ENCODE results near the gene MYO18A.

The MYO18A gene

DNA sequence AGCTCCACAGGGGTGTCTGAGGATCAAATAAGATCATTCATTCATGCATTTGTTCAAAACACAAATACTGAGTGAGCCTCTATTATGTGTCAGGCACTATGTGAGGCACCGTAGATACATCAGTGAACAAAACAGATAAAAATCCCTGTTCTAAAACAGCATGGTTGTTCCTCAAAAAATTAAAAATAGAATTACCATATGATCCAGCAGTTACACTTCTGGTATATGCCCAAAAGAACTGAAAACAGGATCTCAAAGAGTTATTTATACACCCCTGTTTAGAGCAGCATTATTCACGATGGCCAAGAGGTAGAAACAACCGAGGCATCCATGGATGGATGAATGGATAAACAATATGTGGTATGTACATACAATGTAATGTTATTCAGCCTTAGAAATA is 121.8 kb downstream of the MYO18A start:
- TF ChIP-seq POLR2AphosphoS5 (IDR thresholded peaks at IDR 0.05; ENCODE audit: low read depth), result no peak
- no peak for TF ChIP-seq GABPA (IDR thresholded peaks at IDR 0.05; ENCODE audit: low read depth)
- TF ChIP-seq, protein P1, sequence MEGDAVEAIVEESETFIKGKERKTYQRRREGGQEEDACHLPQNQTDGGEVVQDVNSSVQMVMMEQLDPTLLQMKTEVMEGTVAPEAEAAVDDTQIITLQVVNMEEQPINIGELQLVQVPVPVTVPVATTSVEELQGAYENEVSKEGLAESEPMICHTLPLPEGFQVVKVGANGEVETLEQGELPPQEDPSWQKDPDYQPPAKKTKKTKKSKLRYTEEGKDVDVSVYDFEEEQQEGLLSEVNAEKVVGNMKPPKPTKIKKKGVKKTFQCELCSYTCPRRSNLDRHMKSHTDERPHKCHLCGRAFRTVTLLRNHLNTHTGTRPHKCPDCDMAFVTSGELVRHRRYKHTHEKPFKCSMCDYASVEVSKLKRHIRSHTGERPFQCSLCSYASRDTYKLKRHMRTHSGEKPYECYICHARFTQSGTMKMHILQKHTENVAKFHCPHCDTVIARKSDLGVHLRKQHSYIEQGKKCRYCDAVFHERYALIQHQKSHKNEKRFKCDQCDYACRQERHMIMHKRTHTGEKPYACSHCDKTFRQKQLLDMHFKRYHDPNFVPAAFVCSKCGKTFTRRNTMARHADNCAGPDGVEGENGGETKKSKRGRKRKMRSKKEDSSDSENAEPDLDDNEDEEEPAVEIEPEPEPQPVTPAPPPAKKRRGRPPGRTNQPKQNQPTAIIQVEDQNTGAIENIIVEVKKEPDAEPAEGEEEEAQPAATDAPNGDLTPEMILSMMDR (IDR thresholded peaks at IDR 0.05; ENCODE audit: insufficient read depth, low read length), result no peak
- no peak overlapping the region for H3K27ac ChIP-seq (replicated peaks)
- H3K4me3 ChIP-seq (replicated peaks; ENCODE audit: insufficient read depth, low read length), result no peak overlapping the region
- no peak for DNase-seq (ENCODE audit: low read depth in 1 of 2, low spot score in 1 of 2)
- H3K27me3 ChIP-seq (ENCODE audit: insufficient read depth, poor library complexity, severe bottlenecking), result no peaks in the 10 kb centered on the region

DNA sequence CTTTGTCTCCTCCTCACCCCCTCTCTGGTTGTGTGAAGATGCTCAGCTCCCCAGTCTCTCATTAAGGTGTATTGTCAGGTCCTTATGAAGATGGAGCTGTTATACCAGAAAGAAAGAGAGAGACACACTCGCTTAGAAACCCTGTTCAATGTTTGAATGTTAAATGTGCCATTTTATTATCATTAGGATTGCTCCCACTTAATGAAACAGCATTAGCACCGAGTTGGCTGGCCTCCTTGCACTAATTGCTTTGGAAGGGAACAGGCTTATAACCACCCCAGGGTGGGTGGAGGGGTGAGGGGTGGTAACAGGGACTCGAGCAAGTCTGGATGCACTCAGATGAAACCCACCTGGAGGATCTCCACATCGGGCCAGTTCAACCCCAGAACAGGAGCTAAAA is 122.8 kb downstream of the MYO18A start:
- DNase-seq (ENCODE audit: low read depth in 1 of 2, low spot score in 1 of 2), result no peak
- TF ChIP-seq, protein P1 (IDR thresholded peaks at IDR 0.05; ENCODE audit: insufficient read depth, low read length), result no peak
- no peak for TF ChIP-seq GABPA (IDR thresholded peaks at IDR 0.05; ENCODE audit: low read depth)
- no peak for TF ChIP-seq SPI1 (IDR thresholded peaks at IDR 0.05; ENCODE audit: borderline replicate concordance, low read depth)
- no peak for TF ChIP-seq POLR2AphosphoS5 (IDR thresholded peaks at IDR 0.05; ENCODE audit: low read depth)
- TF ChIP-seq, protein P2, sequence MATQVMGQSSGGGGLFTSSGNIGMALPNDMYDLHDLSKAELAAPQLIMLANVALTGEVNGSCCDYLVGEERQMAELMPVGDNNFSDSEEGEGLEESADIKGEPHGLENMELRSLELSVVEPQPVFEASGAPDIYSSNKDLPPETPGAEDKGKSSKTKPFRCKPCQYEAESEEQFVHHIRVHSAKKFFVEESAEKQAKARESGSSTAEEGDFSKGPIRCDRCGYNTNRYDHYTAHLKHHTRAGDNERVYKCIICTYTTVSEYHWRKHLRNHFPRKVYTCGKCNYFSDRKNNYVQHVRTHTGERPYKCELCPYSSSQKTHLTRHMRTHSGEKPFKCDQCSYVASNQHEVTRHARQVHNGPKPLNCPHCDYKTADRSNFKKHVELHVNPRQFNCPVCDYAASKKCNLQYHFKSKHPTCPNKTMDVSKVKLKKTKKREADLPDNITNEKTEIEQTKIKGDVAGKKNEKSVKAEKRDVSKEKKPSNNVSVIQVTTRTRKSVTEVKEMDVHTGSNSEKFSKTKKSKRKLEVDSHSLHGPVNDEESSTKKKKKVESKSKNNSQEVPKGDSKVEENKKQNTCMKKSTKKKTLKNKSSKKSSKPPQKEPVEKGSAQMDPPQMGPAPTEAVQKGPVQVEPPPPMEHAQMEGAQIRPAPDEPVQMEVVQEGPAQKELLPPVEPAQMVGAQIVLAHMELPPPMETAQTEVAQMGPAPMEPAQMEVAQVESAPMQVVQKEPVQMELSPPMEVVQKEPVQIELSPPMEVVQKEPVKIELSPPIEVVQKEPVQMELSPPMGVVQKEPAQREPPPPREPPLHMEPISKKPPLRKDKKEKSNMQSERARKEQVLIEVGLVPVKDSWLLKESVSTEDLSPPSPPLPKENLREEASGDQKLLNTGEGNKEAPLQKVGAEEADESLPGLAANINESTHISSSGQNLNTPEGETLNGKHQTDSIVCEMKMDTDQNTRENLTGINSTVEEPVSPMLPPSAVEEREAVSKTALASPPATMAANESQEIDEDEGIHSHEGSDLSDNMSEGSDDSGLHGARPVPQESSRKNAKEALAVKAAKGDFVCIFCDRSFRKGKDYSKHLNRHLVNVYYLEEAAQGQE (IDR thresholded peaks at IDR 0.05; ENCODE audit: insufficient replicate concordance, low read depth), result no peak
- no peaks in the 10 kb centered on the region for H3K27me3 ChIP-seq (ENCODE audit: insufficient read depth, poor library complexity, severe bottlenecking)
- H3K4me3 ChIP-seq (replicated peaks; ENCODE audit: insufficient read depth, low read length), result no peak overlapping the region
- no peak overlapping the region for H3K27ac ChIP-seq (replicated peaks)

DNA sequence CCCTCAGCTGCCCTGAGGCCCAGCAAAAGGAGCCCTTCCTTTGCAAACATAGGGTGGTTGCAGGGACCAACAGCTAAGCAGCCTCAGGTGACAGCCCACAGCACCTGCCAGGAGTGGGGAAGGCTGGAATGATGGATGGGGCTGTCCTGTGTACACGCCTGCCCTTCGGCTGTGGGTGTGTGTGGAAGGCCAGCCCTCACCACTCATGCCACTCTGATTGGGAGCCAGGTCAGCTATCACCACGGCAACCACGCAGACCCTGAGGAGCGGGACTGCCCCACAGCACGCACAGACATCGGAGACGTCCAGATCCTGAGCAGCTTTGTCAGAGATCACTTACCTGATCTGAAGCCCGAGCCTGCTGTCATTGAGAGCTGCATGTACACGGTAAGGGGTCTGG is 125.4 kb downstream of the MYO18A start:
- Histone ChIP-seq H3K27ac (replicated peaks) (no peak overlapping the region), H3K4me3 (replicated peaks; ENCODE audit: insufficient read depth, low read length) (no peak overlapping the region), H3K27me3 (ENCODE audit: insufficient read depth, poor library complexity, severe bottlenecking) (no peaks in the 10 kb centered on the region)
- no peak for DNase-seq (ENCODE audit: low read depth in 1 of 2, low spot score in 1 of 2)
- TF ChIP-seq, protein P2 (IDR thresholded peaks at IDR 0.05; ENCODE audit: insufficient replicate concordance, low read depth), result no peak
- TF ChIP-seq POLR2AphosphoS5 (IDR thresholded peaks at IDR 0.05; ENCODE audit: low read depth) (no peak), SPI1 (IDR thresholded peaks at IDR 0.05; ENCODE audit: borderline replicate concordance, low read depth) (no peak), GABPA (IDR thresholded peaks at IDR 0.05; ENCODE audit: low read depth) (no peak)
- TF ChIP-seq, protein P1 (IDR thresholded peaks at IDR 0.05; ENCODE audit: insufficient read depth, low read length), result no peak

DNA sequence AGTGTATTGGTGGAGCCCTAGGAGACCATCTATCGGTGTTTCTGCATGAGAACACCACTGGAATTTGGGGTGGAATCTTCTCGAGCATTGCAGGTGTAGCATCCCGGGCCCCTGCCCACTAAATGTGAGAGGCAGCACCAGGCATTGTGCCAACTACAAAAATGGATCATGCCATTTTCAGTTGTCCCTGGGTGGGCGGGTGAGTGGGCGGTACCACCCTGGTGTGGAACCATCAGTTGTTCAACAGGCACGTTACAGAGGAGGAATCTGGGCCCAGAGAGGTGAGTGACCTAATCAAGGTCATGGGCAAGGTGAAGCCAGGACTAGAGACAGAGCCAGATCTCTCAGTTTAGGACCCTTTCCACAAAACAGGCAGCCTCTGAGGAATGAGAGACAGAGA is 128.5 kb downstream of the MYO18A start:
- TF ChIP-seq, protein P2 (IDR thresholded peaks at IDR 0.05; ENCODE audit: insufficient replicate concordance, low read depth), result no peak
- TF ChIP-seq GABPA (IDR thresholded peaks at IDR 0.05; ENCODE audit: low read depth), result no peak
- TF ChIP-seq, protein P1 (IDR thresholded peaks at IDR 0.05; ENCODE audit: insufficient read depth, low read length), result no peak
- TF ChIP-seq POLR2AphosphoS5 (IDR thresholded peaks at IDR 0.05; ENCODE audit: low read depth), result no peak
- no peak for TF ChIP-seq SPI1 (IDR thresholded peaks at IDR 0.05; ENCODE audit: borderline replicate concordance, low read depth)
- DNase-seq (ENCODE audit: low read depth in 1 of 2, low spot score in 1 of 2), result no peak
- Histone ChIP-seq H3K27me3 (ENCODE audit: insufficient read depth, poor library complexity, severe bottlenecking) (no peaks in the 10 kb centered on the region), H3K4me3 (replicated peaks; ENCODE audit: insufficient read depth, low read length) (no peak overlapping the region), H3K27ac (replicated peaks) (no peak overlapping the region)
